OCI-LY1 (cell line): ENCODE results near the gene ARFGAP1.

Source experiments
- H2AFZ ChIP-seq: fragments of 200-600 bp; sonication (generic), shearing (Covaris generic); 2 replicates; pipeline ENCODE4 v1.6.0; 2014; ENCODE audit warnings: antibody characterized with exemption, mild to moderate bottlenecking, low read length
- H3F3A ChIP-seq: fragments of 200-600 bp; sonication (generic), shearing (Covaris generic); 2 replicates; pipeline ENCODE4 v1.6.0; 2014; ENCODE audit warnings: mild to moderate bottlenecking, antibody characterized with exemption, low read length, moderate library complexity; ENCODE audit not compliant: insufficient read depth
- H3K27ac ChIP-seq: fragments of 200-600 bp; sonication (generic); 2 replicates; pipeline ENCODE4 v1.5.1; 2014; ENCODE audit warnings: low read length, mixed run types, mild to moderate bottlenecking, low read depth; ENCODE audit not compliant: poor library complexity, severe bottlenecking
- H3K27me3 ChIP-seq: fragments of 200-600 bp; sonication (generic); 2 replicates; pipeline ENCODE4 v1.6.0; 2014; ENCODE audit warnings: antibody characterized with exemption, mild to moderate bottlenecking, low read length, moderate library complexity; ENCODE audit not compliant: insufficient read depth
- H3K36me3 ChIP-seq: fragments of 200-600 bp; sonication (generic); 2 replicates; pipeline ENCODE4 v1.6.1; 2014; ENCODE audit warnings: mild to moderate bottlenecking, antibody characterized with exemption, low read length, moderate library complexity, mixed read lengths; ENCODE audit not compliant: insufficient read depth
- H3K4me1 ChIP-seq: fragments of 200-600 bp; sonication (generic); 2 replicates; pipeline ENCODE4 v1.5.1; 2014; ENCODE audit warnings: mild to moderate bottlenecking, low read length, moderate library complexity; ENCODE audit not compliant: insufficient read depth, severe bottlenecking
- H3K4me2 ChIP-seq: fragments of 200-600 bp; sonication (generic), shearing (Covaris generic); 2 replicates; pipeline ENCODE4 v1.6.1; 2014; ENCODE audit warnings: low read length
- H3K4me3 ChIP-seq: fragments of 200-600 bp; sonication (generic); 2 replicates; pipeline ENCODE4 v1.5.1; 2014; ENCODE audit warnings: low read length, low read depth, mild to moderate bottlenecking, mixed read lengths; ENCODE audit not compliant: poor library complexity, severe bottlenecking
- H3K79me2 ChIP-seq: fragments of 200-600 bp; shearing (Covaris generic); 2 replicates; pipeline ENCODE4 v1.6.1; 2016; ENCODE audit warnings: mixed run types, low read length, mixed read lengths; ENCODE audit not compliant: insufficient read depth
- H3K9ac ChIP-seq: fragments of 200-600 bp; sonication (generic), shearing (Covaris generic); 2 replicates; pipeline ENCODE4 v1.6.1; 2014; ENCODE audit warnings: mild to moderate bottlenecking, low read length, mixed read lengths
- H3K9me2 ChIP-seq: fragments of 200-600 bp; sonication (generic), shearing (Covaris generic); 2 replicates; pipeline ENCODE4 v1.6.1; 2014; ENCODE audit warnings: low read depth, mild to moderate bottlenecking, low read length, mixed read lengths
- H3K9me3 ChIP-seq: fragments of 200-600 bp; shearing (Covaris generic); 2 replicates; pipeline ENCODE4 v1.6.1; 2014; ENCODE audit warnings: low read length, mixed read lengths
- H4K20me1 ChIP-seq: fragments of 200-600 bp; sonication (generic), shearing (Covaris generic); 2 replicates; pipeline ENCODE4 v1.6.0; 2016; ENCODE audit warnings: mild to moderate bottlenecking, low read length; ENCODE audit not compliant: insufficient read depth
- CTCF ChIP-seq: fragments of 200-600 bp; sonication (generic), shearing (Covaris generic); IDR thresholded peaks from 2 replicates; pipeline ENCODE4 v1.5.1; 2017; ENCODE audit warnings: mild to moderate bottlenecking, antibody characterized with exemption, low read length, moderate library complexity, mixed read lengths
- EZH2 ChIP-seq: fragments of 200-600 bp; sonication (generic), shearing (Covaris generic); IDR thresholded peaks from 2 replicates; pipeline ENCODE4 v1.8.0; 2017; ENCODE audit warnings: borderline replicate concordance, mixed run types, mild to moderate bottlenecking, antibody characterized with exemption, low read length, moderate library complexity, mixed read lengths

Gene ARFGAP1

GRCh38 chr20:63277466-63278272 lies 5.1 kb downstream of the ARFGAP1 start:
- Histone ChIP-seq H3K36me3 (peaks cover 36% of the 10 kb centered on the region), H3K9me3 (no peaks in the 10 kb centered on the region), H3K27ac (no peak overlapping the region), H3K9ac (no peak overlapping the region), H3K27me3 (no peaks in the 10 kb centered on the region), H3K79me2 (peaks cover 17% of the 10 kb centered on the region), H2AFZ (no peak overlapping the region), H3K4me1 (peaks cover 9% of the 10 kb centered on the region), H3K4me2 (no peak overlapping the region), H4K20me1 (no peaks in the 10 kb centered on the region), H3K4me3 (no peak overlapping the region), H3F3A (no peaks in the 10 kb centered on the region), H3K9me2 (no peaks in the 10 kb centered on the region)
- TF ChIP-seq EZH2 (no peak), CTCF (no peak)

- H3K9me2 ChIP-seq, result no peaks in the 10 kb centered on the region
- no peak overlapping the region for H3K27ac ChIP-seq
- H3K79me2 ChIP-seq, result peaks cover 9% of the 10 kb centered on the region
- no peaks in the 10 kb centered on the region for H3F3A ChIP-seq
- no peaks in the 10 kb centered on the region for H3K27me3 ChIP-seq
- H2AFZ ChIP-seq, result no peak overlapping the region
- no peak overlapping the region for H3K4me3 ChIP-seq
- H3K9ac ChIP-seq, result no peak overlapping the region
- peaks cover 40% of the 10 kb centered on the region for H3K36me3 ChIP-seq
- no peak overlapping the region for H3K4me2 ChIP-seq
- peaks cover 4% of the 10 kb centered on the region for H3K4me1 ChIP-seq
- H4K20me1 ChIP-seq, result no peaks in the 10 kb centered on the region
- no peaks in the 10 kb centered on the region for H3K9me3 ChIP-seq
- TF ChIP-seq CTCF, result no peak
- no peak for TF ChIP-seq EZH2
Measured at GRCh38 chr20:63278661-63279060, 6.0 kb downstream of the ARFGAP1 start.

GRCh38 chr20:63279931-63280330 lies 7.3 kb downstream of the ARFGAP1 start:
- Histone ChIP-seq H3K27me3 (no peaks in the 10 kb centered on the region), H4K20me1 (no peaks in the 10 kb centered on the region), H3K4me2 (no peak overlapping the region), H3K9ac (no peak overlapping the region), H3K4me3 (no peak overlapping the region), H3F3A (no peaks in the 10 kb centered on the region), H3K79me2 (0 out of 2 replicates have a peak, but pooled peaks cover 5% of the 10 kb centered on the region), H3K4me1 (no peaks in the 10 kb centered on the region), H3K36me3 (peaks cover 40% of the 10 kb centered on the region), H2AFZ (no peak overlapping the region), H3K9me3 (no peaks in the 10 kb centered on the region), H3K9me2 (no peaks in the 10 kb centered on the region), H3K27ac (no peak overlapping the region)
- TF ChIP-seq EZH2 (no peak), CTCF (no peak)
